ENCODE measurements around the gene MESD. TPM values are rescaled to one million over a fixed set of nuclear protein-coding genes. Genes with fewer than 3 reads are reported as not detected.

The MESD gene
- total and polyA plus RNA-seq, 9 of the 15 experiments (the other 6 are each of a cell fraction or from before 2014, with no cell fraction given) = 11.3 to 39.7 (median 22.8) TPM

DNA sequence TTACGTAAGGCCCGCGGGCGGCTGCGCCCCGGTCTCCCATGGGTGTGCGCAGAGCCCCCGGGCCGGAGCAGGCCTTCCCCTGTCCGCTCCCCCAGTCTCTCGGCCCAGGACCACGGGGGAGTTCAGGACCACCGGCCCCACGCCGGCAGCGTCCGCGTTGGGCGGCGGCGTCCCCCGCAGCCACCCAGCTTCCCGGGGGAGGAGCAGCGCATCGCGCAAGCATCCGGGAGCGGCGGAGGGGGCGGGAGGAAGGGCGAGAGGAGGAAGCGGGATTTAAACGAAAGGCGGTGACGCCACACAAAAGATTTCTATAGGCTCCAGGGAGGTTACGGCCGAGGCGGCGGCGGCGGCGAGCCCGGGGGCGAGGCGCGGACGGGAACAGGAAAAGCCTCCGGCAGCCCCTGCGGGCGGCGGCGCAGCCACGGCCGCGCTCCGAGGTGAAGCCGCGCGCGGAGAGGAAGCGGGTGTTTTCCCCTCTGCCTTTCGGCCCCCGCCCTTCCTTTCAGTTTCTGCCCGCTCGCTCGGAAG is 11.1 kb upstream of the MESD start, which contains the start of gene TLNRD1 (continued):
- TF ChIP-seq PREB (CRISPR knock-in tag; IDR thresholded peaks at IDR 0.05) (no peak), FOXP1 (CRISPR knock-in tag; IDR thresholded peaks at IDR 0.05) (peak; percentile 68; the same call in 1 of the 2 replicates), RFX7 (CRISPR knock-in tag; IDR thresholded peaks at IDR 0.05) (no peak), MTA1 (IDR thresholded peaks at IDR 0.05; ENCODE audit: borderline replicate concordance) (no peak), SMARCE1 (IDR thresholded peaks at IDR 0.05) (0 out of 2 replicates have a peak, but pooled peaks have one; percentile 4), SMARCB1 (IDR thresholded peaks at IDR 0.05; ENCODE audit: insufficient read length, low read depth) (no peak), HOMEZ (CRISPR knock-in tag; IDR thresholded peaks at IDR 0.05) (no peak), BMI1 (IDR thresholded peaks at IDR 0.05; ENCODE audit: low read length) (no peak), PHTF2 (CRISPR knock-in tag; IDR thresholded peaks at IDR 0.05) (no peak)
- TF ChIP-seq, protein P1, sequence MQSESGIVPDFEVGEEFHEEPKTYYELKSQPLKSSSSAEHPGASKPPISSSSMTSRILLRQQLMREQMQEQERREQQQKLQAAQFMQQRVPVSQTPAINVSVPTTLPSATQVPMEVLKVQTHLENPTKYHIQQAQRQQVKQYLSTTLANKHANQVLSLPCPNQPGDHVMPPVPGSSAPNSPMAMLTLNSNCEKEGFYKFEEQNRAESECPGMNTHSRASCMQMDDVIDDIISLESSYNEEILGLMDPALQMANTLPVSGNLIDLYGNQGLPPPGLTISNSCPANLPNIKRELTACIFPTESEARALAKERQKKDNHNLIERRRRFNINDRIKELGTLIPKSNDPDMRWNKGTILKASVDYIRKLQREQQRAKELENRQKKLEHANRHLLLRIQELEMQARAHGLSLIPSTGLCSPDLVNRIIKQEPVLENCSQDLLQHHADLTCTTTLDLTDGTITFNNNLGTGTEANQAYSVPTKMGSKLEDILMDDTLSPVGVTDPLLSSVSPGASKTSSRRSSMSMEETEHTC (IDR thresholded peaks at IDR 0.05) = no peak
- TF ChIP-seq, protein P2, sequence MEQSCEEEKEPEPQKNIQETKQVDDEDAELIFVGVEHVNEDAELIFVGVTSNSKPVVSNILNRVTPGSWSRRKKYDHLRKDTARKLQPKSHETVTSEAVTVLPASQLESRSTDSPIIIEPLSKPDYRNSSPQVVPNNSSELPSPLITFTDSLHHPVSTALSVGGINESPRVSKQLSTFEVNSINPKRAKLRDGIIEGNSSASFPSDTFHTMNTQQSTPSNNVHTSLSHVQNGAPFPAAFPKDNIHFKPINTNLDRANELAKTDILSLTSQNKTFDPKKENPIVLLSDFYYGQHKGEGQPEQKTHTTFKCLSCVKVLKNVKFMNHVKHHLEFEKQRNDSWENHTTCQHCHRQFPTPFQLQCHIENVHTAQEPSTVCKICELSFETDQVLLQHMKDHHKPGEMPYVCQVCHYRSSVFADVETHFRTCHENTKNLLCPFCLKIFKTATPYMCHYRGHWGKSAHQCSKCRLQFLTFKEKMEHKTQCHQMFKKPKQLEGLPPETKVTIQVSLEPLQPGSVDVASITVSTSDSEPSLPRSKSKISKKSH (CRISPR knock-in tag; IDR thresholded peaks at IDR 0.05) = no peak
